WI38 (cell line): Measurements from ENCODE around the gene ITPKA.

Experiments
- H3K4me3 ChIP-seq: 2 replicates; pipeline ENCODE4 v1.5.1; 2011; ENCODE audit warnings: low read depth, mild to moderate bottlenecking, control low read depth, low read length
- TF ChIP-seq, protein P1 (sequence below): IDR thresholded peaks from 2 replicates; pipeline ENCODE4 v1.5.1; 2012; ENCODE audit warnings: low read depth, mild to moderate bottlenecking, control low read depth, low read length

ITPKA gene

DNA sequence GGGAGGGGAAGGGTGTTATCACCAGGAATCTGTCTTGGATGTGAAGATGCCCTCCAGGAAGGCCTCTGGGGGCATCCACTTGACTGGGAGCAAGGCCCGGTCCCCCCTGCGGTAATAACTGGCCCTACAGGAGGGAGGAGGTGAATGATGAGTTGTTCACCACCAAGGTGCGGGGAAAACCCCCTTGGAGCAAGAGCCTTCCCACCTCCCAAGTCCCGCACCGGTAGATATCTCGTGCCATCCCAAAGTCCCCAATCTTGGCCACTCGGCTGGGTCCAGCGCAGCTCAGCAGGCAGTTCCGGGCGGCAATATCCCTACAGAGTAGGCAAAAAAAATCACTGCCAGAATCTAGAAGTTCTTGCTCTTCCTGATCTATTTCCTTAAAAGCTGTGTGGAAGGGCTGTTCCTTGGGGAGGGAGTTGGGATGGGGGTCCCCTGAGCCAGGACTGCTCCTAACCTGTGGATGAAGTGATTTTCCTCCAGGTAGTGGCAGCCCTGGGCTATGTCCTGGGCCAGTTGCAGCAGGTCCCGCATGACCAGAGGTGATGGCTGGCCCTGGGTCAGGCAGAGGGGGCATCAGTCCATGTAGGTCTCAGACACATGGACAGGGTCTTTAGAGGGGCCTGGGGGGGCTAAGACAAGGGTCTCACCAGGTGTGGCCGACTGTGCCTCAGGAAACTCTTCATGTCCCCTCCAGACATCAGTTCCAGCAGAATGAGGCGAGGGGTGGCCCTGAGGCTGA lies 11.2 kb downstream of the ITPKA start:
- TF ChIP-seq, protein P1, sequence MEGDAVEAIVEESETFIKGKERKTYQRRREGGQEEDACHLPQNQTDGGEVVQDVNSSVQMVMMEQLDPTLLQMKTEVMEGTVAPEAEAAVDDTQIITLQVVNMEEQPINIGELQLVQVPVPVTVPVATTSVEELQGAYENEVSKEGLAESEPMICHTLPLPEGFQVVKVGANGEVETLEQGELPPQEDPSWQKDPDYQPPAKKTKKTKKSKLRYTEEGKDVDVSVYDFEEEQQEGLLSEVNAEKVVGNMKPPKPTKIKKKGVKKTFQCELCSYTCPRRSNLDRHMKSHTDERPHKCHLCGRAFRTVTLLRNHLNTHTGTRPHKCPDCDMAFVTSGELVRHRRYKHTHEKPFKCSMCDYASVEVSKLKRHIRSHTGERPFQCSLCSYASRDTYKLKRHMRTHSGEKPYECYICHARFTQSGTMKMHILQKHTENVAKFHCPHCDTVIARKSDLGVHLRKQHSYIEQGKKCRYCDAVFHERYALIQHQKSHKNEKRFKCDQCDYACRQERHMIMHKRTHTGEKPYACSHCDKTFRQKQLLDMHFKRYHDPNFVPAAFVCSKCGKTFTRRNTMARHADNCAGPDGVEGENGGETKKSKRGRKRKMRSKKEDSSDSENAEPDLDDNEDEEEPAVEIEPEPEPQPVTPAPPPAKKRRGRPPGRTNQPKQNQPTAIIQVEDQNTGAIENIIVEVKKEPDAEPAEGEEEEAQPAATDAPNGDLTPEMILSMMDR = no peak
- H3K4me3 ChIP-seq = no peak overlapping the region

DNA sequence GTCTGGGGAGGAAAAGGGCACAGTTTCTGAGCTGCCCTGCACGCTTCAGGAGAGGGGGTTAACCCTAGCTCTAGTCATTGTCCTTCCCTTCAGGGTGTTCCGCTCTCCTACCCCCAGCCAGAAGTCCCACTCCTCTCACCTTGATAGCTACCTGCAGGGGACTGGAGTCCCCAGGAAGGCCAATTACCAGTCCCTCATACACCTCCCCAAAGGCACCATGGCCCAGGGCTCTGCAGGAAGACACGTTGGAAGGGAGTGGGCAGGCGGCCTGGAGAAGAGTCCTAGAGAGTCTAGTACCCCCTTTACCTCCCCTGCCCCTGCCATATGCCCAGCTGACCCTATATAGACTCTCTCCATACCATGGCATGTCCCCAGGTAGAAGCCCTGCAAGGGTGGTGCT lies 12.1 kb downstream of the ITPKA start:
- TF ChIP-seq, protein P1 = no peak
- H3K4me3 ChIP-seq = no peak overlapping the region

DNA sequence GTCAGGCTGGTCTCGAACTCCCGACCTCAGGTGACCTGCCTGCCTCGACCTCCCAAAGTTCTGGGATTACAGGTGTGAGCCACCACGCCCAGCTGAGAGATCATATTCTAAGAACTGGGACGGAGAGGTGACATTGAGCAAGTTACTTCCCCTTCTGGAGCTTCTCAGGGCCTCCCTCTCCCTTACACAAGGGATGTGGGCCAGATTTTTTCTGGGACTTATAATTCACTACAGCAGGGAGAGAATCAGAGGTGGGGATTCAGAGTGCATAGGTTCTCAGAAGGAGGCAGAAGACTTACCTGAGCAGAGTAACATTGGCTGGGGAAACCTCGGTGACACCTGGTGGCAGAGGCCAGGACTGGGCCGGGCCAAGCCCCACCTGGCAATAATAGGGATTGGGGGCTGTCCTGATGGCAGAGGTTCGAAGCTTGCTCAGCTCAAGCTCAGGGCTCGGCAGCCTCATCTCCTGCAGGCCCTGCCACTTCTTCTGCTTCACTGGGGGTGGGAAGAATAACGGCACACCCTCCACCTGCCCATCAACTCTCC lies 13.2 kb downstream of the ITPKA start:
- TF ChIP-seq, protein P1 = no peak
- no peak overlapping the region for H3K4me3 ChIP-seq

DNA sequence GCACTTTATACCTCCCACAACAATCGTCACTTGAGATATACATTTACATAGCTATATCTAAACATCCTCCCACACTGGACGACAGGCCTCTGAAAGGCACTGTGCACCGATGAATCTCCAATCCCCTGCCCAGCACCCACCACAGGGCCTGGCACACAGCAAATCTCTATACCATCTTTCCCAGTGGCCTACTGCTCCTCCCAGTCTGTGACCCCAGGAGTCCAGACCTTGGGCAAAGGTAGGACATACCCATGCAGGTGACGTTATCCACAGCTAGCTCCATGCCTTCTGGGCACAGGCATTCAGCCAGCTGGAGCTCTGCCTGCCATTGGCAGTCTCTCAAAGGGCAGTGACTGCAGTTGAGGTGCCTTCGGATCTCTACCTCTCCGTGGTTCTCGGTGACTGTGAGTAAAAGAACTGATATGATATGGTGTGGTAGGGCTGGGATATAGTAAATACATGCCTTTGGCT lies 14.2 kb downstream of the ITPKA start:
- TF ChIP-seq, protein P1 = no peak
- no peak overlapping the region for H3K4me3 ChIP-seq

DNA sequence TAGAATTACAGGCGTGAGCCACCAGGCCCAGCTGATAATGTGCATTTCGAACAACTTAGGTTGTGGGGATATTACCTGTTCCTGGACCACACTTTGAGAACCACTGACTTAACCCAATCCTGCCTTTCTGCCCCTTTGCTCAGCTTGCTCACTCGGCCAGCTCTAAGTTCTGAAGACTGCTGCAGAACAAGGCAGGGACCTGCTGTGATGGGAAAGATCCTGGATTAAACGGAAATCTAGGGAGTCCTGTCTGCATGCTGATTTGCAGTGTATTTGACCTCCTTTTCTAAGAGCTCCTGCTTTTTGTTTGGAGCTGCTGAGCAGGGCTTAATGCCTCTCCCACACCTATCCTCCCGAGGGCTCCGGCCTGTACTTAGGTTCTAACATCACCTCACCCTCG lies 17.1 kb downstream of the ITPKA start:
- H3K4me3 ChIP-seq = no peak overlapping the region
- TF ChIP-seq, protein P1 = no peak

DNA sequence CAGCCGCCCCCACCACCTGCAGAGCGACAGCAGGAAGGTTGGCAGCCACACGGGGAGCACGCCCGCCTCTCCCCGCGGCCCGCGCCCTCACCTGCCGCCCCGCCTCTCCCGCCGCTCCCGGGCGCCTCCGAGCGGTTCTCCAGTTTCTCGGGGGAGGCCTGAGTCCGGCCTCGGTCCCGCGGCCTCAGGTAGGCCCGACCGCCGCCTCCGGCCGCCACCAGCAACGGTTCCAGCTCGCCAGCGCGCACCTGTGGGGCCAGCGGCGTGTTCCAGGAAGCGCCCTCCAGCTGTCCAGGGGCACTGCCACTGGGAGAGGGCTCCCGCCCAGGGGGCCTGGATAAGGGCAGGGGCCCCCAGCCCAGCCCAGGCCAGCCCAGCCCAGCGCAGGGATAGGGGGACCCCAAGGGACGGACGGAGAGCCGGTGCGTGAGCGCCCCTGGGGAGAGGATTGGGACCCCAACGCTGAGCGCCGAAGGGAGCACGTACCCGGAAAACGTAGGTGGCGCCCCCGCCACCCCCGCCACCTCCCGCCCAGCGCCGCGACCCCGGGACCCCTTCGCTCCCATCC lies 17.7 kb downstream of the ITPKA start:
- H3K4me3 ChIP-seq = no peak overlapping the region
- TF ChIP-seq, protein P1 = no peak

DNA sequence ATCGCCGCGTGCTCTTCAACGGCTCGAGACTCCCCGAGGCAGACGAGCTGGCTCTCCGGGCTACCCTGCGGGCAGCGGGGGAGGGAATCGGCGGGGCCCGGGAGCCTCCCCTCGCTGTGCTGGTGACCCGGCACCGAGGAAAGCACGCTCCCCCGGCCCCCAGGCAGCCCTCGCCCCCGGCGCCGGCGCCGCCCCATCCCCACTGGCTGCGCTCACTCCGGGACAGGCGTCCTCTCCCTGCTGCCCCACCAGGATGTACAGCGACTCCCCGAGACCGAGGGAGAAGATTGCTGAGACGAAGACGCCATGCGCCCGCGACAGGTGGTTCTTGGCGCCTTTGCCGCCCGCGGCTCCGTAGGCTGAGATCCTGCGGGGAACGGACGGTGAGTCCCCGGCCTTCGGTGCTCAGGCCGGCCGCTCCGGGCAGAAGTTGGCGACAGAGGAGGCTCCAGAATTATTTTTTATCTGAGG lies 18.3 kb downstream of the ITPKA start:
- TF ChIP-seq, protein P1 = no peak
- H3K4me3 ChIP-seq = no peak overlapping the region
